Activated naive CD4-positive, alpha-beta T cell (primary cell): ENCODE results near the gene SCFD1.

ENCODE experiments used
- DNase-seq, 4 experiments: peaks; one replicate each; lab custom pipeline; 2025; lab: John Stamatoyannopoulos, UW

The SCFD1 gene

GRCh38 chr14:30756594-30756993, 134.5 kb downstream of the SCFD1 start:
- DNase-seq: no peak

DNA sequence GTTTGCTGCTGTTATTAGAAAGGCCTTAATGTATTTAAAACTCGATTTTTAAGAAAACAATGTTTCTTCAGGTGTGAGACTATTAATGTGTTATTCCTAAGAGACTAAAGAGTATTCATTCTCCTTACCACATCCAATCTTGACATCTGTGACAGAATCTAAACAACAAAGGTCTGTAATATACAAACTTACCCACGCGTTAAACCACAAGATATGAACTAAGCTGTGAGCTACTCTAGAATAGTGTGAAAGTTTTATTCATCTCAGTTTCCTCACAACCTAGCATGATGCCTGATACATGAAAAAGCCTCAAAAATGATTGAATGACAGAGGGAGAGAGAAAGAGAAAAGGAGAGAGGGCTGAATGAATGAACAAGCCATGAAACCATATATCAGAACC, 135.0 kb downstream of the SCFD1 start:
- DNase-seq: no peak

- DNase-seq: no peak
These were observed 137.3 kb downstream of the SCFD1 start for GRCh38 chr14:30759172-30760125.

DNA sequence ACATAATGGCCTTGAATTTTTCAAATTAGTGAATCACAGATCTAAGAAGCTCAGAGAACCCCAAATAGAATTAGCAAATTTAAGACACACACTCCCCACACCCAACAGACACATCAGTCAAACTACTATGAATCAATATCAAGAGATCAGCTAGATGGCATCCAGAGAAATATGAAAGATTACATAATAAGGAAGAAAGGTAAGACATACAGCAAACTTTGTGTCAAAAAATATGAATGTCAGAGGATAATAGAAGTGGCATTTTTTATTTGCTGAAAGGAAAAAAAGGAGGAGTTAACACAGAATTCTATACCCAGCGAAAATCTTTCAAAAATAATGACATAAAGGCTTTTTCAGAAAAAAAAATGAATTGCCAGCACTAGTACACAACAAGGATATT, 141.8 kb downstream of the SCFD1 start:
- DNase-seq: no peak

- DNase-seq: no peak
These were observed 145.5 kb downstream of the SCFD1 start for GRCh38 chr14:30767624-30768023.

- DNase-seq: no peak
These were observed 146.7 kb downstream of the SCFD1 start for GRCh38 chr14:30768791-30769190.

DNA sequence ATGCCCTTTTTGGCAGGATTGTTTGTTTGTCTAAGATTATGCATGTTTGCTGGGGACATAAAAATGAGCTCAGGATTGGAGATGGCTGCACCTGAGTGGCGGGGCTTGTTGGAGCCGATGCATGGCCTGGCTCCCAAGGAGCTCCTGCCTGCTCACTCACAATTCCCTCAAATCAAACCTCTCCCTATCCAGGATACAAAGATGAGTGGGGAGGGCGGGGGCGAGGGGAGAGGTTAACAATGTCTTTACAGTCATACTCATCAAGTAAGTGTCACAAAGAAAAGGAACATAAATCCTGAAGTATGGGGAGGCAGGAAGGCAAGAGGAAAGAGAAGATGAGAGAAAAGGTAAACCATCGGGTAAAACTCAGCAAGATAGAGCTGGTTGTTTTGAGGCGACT, 148.3 kb downstream of the SCFD1 start:
- no peak for DNase-seq

GRCh38 chr14:30771595-30771994, 149.5 kb downstream of the SCFD1 start:
- DNase-seq: no peak

- DNase-seq: no peak
These were observed 157.1 kb downstream of the SCFD1 start for GRCh38 chr14:30779210-30779609.
